Measurements from ENCODE around the gene TMPRSS6.

The TMPRSS6 gene

GRCh38 chr22:37046589-37046988 is 62.9 kb downstream of the TMPRSS6 start:
- DNase-seq = no peak

GRCh38 chr22:37045958-37046357 is 63.6 kb downstream of the TMPRSS6 start:
- DNase-seq = no peak

DNA sequence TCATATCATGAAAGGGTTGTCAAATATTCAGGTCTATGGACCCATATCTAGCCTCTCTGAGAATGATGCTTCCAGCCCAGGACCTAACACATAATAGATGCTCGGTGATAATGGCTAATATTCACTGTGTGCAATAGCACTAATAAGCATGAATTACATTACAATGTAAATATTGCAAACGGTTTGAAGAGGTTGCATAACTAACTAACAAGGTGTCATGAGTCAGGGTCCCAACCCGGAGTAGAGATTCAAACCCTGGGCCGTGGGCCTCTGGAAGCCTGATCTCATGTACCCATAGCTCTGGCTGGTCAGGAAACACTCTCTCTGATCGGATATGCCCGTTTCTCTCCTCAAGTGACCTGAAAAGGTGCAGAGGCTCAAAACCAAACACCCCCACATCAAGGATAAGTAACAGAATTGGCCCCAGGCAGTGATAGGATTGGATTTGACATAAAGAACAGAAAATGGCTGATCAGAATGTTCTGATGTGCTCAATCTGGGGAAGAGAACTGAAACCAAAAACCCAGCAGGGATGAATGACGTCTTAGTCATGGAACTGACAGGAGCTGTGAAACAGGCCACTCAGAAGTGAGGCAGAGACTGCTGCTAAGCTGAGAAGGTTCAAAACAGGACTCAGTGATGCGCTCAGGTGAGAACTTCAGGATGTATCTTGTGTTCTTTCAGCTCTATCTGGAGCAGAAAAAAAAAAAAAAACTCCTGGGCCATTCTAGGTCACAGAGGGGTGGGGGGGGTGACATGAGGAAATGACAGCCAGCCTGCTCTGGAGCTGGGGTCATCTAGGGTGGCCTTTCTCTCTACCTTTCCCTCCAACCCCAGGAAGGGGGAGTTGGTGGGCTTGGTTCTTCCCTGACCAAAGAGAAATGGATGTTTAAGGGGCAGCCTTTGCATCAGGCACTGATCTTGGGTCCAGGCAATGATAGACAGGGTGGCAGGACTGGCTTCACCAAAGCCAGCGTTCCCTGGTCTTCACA is 64.6 kb downstream of the TMPRSS6 start:
- DNase-seq = no peak

GRCh38 chr22:37043828-37044538 is 65.5 kb downstream of the TMPRSS6 start:
- peak; percentile 37 for DNase-seq

GRCh38 chr22:37043209-37043827 is 66.2 kb downstream of the TMPRSS6 start:
- DNase-seq = no peak

GRCh38 chr22:37039466-37039865 is 70.0 kb downstream of the TMPRSS6 start:
- no peak for DNase-seq

GRCh38 chr22:37037669-37038068 is 71.8 kb downstream of the TMPRSS6 start:
- no peak for DNase-seq

DNA sequence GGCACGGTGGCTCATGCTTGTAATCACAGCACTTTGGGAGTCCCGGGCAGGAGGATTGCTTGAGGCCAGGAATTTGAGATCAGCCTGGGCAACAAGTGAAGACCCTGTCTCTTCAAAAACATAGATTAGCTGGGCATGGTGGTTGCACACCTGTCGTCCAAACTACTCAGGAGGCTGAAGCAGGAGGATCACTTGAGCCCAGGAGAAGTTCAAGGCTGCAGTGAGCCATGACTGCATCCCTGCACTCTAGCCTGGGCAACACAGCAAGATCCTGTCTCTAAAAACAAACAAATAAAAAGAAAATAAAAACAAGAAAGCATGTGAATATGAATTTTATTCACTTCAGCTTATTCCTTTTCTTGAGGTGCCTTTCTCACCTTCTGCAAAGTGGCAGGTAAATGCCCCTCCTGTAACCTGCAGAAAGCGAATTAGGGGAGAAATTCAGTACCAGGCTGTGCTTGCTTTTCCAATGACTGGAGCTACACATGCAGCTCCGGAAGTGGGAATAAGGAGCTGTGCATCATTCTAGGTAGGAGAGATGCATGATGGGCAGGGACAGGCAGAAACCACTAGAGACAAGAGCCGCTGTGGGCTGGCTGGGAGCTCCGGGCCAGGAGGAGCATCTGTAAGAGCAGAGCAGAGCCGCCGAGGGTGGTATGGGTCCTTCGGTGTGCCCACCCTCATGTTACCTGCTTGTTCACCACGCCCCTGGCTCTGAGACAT is 72.7 kb downstream of the TMPRSS6 start:
- no peak for DNase-seq

- DNase-seq = no peak
Observed at GRCh38 chr22:37033605-37034430, 75.7 kb downstream of the TMPRSS6 start.

DNA sequence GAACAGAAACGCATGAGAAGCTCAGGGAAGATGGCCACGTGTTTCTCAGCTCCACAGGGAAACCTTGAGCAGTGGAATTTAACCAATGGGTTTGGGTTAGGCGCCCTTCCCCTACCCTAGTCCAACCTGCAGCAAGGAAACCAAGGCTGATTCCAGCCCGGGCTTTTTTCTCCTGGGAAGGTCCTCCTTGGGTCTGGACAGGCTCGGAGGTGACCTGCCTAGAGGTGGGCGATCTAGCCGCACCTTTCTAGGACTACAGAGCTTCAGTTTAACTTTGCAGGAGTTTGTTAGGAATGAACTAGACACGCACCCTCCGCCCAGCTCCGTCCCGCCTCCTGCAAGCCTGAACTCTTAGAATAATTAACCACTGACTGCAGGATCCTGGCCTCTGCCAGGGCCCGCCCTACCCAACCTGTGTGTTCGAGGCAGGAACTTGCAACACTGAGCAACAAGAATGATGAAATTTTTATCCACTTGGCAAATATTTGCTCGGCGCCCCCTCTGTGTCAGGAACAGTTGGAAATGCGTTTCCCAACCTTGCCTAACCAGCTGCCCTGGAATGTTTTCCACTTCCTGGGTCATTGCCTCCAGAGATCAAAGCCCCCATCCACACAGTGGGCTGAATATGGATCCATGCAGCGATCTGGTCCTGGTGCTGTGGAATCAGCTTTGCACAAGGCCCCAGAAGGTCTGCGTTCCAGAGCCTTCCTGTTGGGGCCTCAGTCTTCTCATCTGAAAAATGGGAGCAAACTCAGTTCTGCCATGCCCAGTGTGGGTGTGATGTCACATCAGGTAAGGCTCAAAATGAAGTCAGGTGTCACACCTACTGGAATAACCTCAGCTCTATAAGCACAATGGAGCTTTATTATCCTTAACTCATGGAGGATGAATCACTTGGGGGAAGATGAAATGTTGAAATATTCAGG is 76.7 kb downstream of the TMPRSS6 start:
- no peak for DNase-seq

GRCh38 chr22:37032134-37032534 is 77.4 kb downstream of the TMPRSS6 start:
- no peak for DNase-seq

- no peak for DNase-seq
Observed at GRCh38 chr22:37030560-37031281, 78.8 kb downstream of the TMPRSS6 start.

GRCh38 chr22:37028692-37029674 is 80.5 kb downstream of the TMPRSS6 start:
- no peak for DNase-seq

- DNase-seq = no peak
Observed at GRCh38 chr22:37027556-37027955, 82.0 kb downstream of the TMPRSS6 start.

DNA sequence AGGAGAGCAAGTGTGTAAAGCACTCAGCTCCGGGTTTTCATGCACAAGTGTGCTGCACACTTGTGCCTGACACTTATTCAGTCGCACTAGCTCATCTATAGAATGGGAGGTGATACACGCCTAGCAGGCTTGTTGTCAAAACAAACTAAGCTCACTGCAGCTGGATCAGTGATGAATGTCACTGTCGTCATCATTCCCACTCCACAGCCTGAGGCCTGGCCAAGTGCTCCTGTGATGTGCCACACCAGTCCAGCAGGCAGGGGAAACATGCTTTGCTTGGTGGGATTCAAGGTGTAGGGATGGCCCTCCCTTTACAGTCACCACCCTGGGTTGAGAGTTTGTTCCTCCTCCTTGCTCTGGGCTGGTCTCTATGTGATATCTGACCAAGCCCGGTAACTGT is 83.2 kb downstream of the TMPRSS6 start:
- no peak for DNase-seq

DNA sequence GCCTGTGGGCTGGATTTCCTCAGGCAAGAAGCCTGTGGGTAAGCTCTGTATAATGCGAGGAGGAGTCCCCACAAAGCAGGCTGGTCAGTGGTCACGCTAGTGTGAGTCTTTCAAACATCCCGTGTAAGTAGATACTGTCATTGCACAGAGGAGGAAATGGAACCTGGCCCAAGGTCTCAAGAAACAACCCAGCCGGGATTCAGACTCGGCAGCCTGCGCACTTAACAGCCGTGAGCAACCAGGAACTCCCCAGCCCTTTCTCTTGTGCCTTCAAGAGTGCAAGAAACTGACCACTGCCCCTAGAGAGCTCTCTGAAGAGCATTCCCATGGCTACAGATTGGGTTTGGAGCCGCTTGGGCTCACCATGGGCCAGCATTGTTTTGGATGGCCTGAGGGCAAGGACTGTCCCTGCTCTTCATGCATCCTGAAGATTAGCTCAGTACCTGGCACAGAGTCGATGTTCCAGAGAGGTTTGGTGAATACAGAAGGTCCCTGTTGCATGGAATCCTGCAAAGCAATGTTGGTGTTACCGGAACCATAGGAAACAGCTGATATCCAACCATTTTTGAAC is 83.9 kb downstream of the TMPRSS6 start:
- no peak for DNase-seq

- DNase-seq = no peak
Observed at GRCh38 chr22:37024339-37025157, 85.0 kb downstream of the TMPRSS6 start.

All from stimulated activated CD4-positive, alpha-beta T cell treated with anti-CD3 and anti-CD28 coated beads, Interleukin-12 subunit alpha, Interleukin-12 subunit beta, amount 100 ng/mL, for 4 hours (primary cell).